RWPE2 (cell line): ENCODE measurements around the gene SHLD2.
A peak's percentile ranks its signal among the peaks of the same experiment; 100 is the strongest.
"Not testable (repeated sequence)": the region's sequence is repeated elsewhere in the genome, so short reads cannot be mapped to it uniquely, and the experiment has no call there.

Source experiments
- ATAC-seq: fragments of 200-7000 bp; cut with Tn5 transposase; 3 replicates; pipeline ENCODE4 v1.9.1; 2021; ENCODE audit warnings: low read depth
- DNase-seq: peaks from one replicate; pipeline ENCODE4 v3.0.0-alpha.2; 2020; ENCODE audit warnings: low spot score
- H3K27ac ChIP-seq: fragments of 450-650 bp; 2 replicates; pipeline ENCODE4 v1.5.1; 2017; ENCODE audit warnings: mild to moderate bottlenecking; ENCODE audit not compliant: poor library complexity, severe bottlenecking
- H3K27me3 ChIP-seq: fragments of 250-450 bp; sonication (Bioruptor Pico); 2 replicates; pipeline ENCODE4 v1.5.1; 2021; ENCODE audit warnings: mild to moderate bottlenecking, moderate library complexity; ENCODE audit not compliant: insufficient read depth, poor library complexity, severe bottlenecking
- H3K36me3 ChIP-seq: fragments of 250-450 bp; sonication (Bioruptor Pico); 2 replicates; pipeline ENCODE4 v1.5.1; 2020; ENCODE audit warnings: low read depth, mild to moderate bottlenecking, moderate library complexity
- H3K4me1 ChIP-seq: fragments of 250-450 bp; sonication (Bioruptor Pico); 2 replicates; pipeline ENCODE4 v1.5.1; 2021; ENCODE audit warnings: mild to moderate bottlenecking, moderate library complexity; ENCODE audit not compliant: insufficient read depth, poor library complexity, severe bottlenecking
- H3K4me3 ChIP-seq: fragments of 250-450 bp; sonication (Bioruptor Pico); 2 replicates; pipeline ENCODE4 v1.5.1; 2021; ENCODE audit warnings: mild to moderate bottlenecking, moderate library complexity; ENCODE audit not compliant: severe bottlenecking
- H3K9me3 ChIP-seq: fragments of 250-450 bp; sonication (Bioruptor Pico); 2 replicates; pipeline ENCODE4 v1.5.1; 2021; ENCODE audit warnings: mild to moderate bottlenecking, moderate library complexity; ENCODE audit not compliant: severe bottlenecking

The SHLD2 gene

DNA sequence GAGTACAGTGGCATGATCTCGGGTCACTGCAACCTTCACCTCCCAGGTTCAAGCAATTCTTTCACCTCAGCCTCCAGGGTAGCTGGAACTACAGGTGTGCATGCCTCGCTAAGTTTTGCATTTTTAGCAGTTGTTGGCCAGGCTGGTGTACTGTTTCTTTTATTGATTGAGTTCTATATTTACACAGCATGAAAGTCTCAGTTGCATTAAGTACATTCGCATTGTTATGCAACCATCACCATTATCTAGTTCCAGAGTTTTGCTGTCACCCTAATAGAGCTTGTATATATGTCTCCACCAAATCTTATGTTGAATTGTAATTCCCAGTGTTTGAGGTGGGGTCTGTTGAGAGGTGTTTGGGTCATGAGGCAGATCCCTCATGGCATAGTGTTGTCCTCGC is 28.3 kb downstream of the SHLD2 start:
- H3K9me3 ChIP-seq, DNase-seq, H3K4me3 ChIP-seq, H3K36me3 ChIP-seq, H3K4me1 ChIP-seq, ATAC-seq, H3K27ac ChIP-seq, H3K27me3 ChIP-seq: not testable (repeated sequence)

DNA sequence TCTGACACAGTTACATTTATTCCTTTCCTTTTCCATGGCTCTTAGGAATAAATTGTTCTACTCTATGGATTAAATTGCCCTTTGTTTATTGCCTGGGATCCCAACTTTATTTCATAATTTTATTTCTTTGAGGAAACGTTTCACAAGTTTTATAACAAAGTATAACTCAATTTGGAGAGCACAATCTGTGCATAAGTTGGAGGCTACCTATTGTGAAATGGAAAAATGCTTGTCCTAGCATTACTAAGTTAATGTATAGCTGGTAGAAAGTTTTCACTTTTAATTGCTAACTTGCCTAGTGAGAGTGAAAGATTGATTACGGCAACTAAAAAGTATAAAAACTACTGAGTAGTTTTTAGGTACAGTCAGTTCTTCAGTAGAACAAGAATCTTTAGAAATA is 32.0 kb downstream of the SHLD2 start:
- H3K36me3 ChIP-seq, H3K9me3 ChIP-seq, H3K27me3 ChIP-seq, H3K4me3 ChIP-seq, H3K27ac ChIP-seq, H3K4me1 ChIP-seq, ATAC-seq, DNase-seq: not testable (repeated sequence)

DNA sequence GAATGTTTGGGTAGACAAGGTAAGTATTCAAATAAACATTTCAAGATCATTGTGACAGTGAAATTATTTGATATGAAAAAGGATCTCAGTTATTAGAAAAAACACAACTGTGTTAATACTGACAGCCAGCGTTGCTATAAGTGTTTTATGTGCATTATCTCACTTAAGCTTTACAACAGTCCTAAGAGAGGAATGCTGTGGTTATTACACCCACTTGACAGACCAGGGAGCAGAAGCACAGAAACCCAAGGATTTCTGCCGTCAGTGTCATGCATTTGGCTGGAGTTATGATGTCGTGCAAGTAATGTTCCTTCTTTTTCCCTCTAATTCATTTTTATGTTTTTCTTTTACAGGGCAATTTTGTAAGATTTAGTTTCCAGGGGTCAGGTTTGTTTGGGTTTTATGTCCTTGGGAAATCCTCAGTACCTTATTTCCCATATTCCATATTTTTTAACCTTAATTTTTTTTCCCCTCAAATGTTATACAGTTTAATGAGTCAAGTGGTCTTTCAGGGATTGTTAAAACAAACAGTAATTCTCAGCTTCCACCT is 32.7 kb downstream of the SHLD2 start:
- H3K9me3 ChIP-seq, H3K4me3 ChIP-seq, H3K36me3 ChIP-seq, H3K27me3 ChIP-seq, DNase-seq, H3K27ac ChIP-seq, H3K4me1 ChIP-seq, ATAC-seq: not testable (repeated sequence)

GRCh38 chr10:87132176-87132575 is 37.2 kb downstream of the SHLD2 start:
- H3K4me3 ChIP-seq, H3K27me3 ChIP-seq, H3K27ac ChIP-seq, H3K36me3 ChIP-seq, ATAC-seq, DNase-seq, H3K9me3 ChIP-seq, H3K4me1 ChIP-seq: not testable (repeated sequence)

- not testable (repeated sequence) for H3K27ac ChIP-seq, H3K4me3 ChIP-seq, H3K9me3 ChIP-seq, H3K36me3 ChIP-seq, H3K4me1 ChIP-seq, H3K27me3 ChIP-seq, ATAC-seq, DNase-seq
Observed at GRCh38 chr10:87133936-87134335, 38.9 kb downstream of the SHLD2 start.

- not testable (repeated sequence) for H3K9me3 ChIP-seq, H3K27me3 ChIP-seq, H3K36me3 ChIP-seq, ATAC-seq, H3K4me1 ChIP-seq, H3K27ac ChIP-seq, DNase-seq, H3K4me3 ChIP-seq
Observed at GRCh38 chr10:87134440-87134839, 39.4 kb downstream of the SHLD2 start.

DNA sequence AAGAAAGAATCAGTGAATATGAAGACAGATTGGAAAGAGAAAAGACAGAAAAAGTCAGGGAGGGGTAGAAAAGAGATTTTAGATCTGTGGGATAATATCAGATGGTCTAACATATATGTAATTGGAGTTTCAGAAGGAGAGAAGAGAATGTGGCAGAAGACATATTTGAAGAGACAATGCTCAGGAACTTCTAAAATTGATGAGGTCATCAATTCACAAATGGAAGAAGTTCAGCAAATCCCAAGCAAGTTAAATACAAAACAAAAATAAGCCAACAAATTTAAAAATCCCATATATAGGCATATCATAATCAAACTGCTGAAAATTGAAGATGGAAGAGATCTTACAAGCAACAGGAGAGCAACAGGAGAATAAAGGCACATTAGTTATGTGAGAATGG is 42.5 kb downstream of the SHLD2 start:
- DNase-seq, ATAC-seq, H3K4me1 ChIP-seq, H3K9me3 ChIP-seq, H3K27ac ChIP-seq, H3K27me3 ChIP-seq, H3K36me3 ChIP-seq, H3K4me3 ChIP-seq: not testable (repeated sequence)

DNA sequence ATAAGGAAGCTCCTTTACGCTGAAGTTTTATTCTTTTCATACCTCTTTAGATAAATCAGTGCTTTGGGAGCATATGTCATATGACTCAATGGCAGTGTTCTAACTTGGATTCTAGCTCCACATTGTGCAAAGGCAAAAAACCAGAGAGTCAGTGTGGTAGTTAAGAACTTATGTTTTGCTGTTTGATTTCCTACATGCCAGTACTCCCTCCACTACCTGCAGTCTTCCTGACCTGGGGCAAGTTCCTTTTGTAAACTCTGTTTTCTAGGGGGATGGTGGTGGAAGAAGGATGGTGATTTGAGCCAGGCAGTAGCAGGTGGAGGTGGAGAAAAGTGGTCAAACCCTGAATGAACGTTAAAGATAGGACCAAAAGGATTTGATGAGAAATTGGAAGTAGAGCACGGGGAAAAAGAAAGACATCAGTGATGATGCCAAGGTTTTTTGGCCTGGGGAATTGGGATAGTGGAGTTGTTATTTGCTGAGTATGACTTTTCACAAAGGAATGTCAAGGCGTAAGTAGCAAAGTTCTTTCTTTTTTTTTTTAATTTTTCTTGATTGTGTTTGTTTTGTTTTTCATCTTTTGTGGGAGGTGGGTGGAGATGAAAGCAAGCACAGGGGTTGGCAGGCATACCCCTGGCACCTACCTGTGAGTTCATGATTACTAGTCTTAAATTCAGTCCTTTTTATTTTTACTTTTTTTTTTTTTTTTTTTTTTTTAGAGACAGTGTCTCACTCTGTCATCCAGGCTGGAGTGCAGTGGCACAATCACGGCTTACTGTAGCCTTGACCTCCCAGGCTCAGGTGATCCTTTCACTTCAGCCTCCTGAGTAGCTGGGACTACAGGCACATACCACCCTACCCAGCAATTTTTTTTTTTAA is 47.5 kb downstream of the SHLD2 start:
- H3K27me3 ChIP-seq, H3K4me3 ChIP-seq, H3K36me3 ChIP-seq, DNase-seq, H3K9me3 ChIP-seq, H3K4me1 ChIP-seq: not testable (repeated sequence)
- H3K27ac ChIP-seq = peak overlapping the region; percentile 33
- ATAC-seq = peak; percentile 83

- not testable (repeated sequence) for H3K27me3 ChIP-seq, H3K9me3 ChIP-seq, ATAC-seq, H3K4me1 ChIP-seq, DNase-seq, H3K4me3 ChIP-seq, H3K36me3 ChIP-seq
- peak overlapping the region; percentile 33 for H3K27ac ChIP-seq
Observed at GRCh38 chr10:87143109-87143418, 48.1 kb downstream of the SHLD2 start.

- not testable (repeated sequence) for H3K27me3 ChIP-seq, H3K4me3 ChIP-seq, H3K27ac ChIP-seq, H3K9me3 ChIP-seq, DNase-seq, ATAC-seq, H3K4me1 ChIP-seq, H3K36me3 ChIP-seq
Observed at GRCh38 chr10:87145598-87145997, 50.6 kb downstream of the SHLD2 start.
